NCI-H1105 (cell line): ENCODE measurements around the gene ETNPPL.
"Not testable (repeated sequence)": the region's sequence is repeated elsewhere in the genome, so short reads cannot be mapped to it uniquely, and the experiment has no call there.

Experiments used
- DNase-seq: peaks from one replicate; lab custom pipeline; 2025; lab: John Stamatoyannopoulos, UW

ETNPPL gene

DNA sequence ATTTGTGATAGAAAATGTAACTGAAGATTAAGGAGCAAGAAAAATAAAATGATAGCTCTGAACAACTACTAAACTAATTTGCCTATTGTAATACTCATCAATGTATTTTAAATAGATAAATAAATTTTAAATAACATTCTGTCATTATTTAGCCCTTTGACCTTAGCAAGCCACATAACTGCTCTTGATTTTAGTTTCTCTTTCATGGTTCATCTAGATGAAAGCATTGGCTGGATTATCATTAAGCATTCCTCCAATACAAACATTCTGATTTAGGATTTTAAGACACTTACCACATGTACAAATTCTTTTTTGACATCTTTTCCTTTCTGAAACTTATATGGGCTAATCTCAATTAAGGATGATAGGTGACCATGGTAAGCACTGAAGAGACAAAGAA lies 8.5 kb downstream of the ETNPPL start:
- DNase-seq = no peak

DNA sequence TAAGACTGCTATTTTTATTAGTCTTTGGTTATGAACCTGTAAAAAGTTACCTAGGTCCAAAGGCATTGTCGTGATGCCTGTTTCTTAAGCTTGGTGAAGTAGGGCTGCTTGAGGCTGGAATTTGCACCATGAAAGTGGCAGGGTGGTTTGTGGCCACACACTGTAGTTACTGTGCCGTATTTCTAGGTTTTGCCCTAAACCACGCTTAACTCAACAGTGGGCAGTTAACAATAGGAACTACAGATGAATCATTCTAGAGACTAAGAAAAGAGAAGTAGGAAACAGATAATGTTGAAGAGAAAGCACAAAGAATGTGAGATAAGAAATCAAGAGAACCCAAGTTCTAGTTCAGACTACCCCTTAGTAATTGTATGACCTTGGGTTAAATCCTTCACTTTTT lies 11.5 kb downstream of the ETNPPL start:
- no peak for DNase-seq

DNA sequence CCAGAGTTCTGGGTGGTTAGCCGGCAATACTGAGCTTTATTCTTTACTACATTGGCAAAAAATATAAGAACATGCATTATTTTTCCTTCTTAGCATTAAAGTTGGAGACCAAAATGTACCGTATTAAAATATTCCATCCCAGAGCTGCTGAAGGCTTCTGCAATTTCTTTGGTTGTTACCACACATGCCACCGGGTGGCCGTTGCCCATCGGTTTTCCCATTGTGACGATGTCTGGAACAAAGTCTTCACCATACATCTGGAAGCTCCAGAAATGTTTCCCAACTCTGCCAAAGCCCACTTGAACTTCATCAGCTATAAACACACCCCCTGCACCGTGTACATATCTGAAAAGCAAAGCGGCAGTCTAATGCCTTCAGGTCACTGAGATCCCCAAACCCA lies 13.7 kb downstream of the ETNPPL start:
- DNase-seq = no peak

DNA sequence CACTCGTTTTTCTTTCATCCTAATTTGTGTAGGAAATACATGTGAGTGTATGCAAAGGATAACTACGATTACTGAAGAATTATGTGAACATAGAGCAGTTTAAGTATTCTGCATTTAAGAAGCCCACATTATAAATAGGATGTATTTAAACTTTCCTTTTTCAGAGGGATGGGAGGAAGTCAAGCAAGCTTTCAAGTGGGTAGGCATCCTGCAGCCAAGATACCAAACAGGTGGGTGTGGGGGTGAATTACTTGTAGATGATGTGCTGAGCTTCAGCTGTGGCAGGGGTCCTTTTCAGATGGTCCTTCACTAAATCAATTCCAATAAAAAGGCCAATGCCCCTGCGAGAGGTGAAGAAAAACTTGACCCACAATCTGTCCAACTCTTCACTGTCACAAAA lies 16.3 kb downstream of the ETNPPL start:
- DNase-seq = no peak

DNA sequence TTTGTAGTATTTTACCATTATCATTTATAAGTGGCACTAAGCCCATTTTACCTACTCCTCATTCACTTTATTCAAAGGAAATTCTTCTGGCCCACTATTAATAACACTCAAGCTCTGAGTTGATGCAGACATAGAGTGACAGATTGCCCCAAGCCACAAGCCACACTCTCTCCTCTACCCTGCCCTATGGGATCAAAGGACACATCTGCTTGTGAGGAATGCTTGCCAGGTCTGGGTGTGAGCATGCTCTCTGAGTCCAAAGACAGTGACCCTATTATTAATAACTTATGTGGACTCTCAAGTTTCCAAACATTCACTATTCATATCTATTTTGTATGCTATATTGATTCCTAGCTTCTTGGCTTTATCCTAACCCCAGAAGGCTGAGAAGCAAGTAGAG lies 18.5 kb downstream of the ETNPPL start:
- no peak for DNase-seq

DNA sequence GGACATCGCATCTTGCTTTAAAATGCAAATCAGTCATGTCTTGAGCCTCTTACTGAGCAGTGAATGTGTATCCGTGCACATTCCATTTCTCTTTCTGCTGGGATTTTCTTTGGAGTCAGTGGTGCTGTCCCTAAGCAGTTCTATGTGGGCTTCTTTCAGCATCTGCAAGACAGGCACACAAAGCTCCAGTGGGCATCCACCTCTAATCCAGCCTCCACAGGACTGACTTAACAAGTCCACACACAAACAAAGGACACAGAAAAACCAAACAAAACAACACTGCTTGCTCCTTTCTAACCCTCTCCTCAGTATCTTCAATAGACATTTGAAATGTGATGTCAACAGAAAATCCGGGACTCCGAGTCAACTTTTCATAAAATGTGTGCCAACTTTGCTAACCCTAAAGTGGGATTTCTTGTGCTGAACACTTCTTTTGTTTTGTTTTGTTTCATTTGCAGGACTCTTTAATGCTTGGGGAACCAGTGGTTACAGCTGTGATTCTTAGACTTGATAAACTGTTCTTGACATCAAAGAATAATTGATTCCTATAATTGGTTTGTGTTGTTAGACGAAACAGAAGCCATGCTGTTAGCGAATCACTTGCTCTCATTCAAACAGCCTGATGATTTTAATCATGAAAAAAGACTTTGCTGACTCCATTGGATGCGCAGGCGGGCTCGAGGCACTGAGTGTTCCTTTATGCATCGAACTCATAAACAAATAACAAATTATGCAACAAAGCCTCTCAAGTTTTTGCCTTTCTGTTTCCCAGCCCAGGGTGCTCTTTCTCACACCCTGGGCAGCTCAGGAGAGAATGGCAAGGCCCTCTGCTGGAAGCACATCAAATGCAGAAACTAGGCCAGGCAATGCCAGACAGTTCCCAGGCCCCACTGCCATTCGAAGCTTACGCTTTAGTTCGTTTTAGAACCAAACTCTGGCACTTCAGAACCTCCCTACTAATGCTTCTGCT lies 20.1 kb downstream of the ETNPPL start:
- DNase-seq = no peak

DNA sequence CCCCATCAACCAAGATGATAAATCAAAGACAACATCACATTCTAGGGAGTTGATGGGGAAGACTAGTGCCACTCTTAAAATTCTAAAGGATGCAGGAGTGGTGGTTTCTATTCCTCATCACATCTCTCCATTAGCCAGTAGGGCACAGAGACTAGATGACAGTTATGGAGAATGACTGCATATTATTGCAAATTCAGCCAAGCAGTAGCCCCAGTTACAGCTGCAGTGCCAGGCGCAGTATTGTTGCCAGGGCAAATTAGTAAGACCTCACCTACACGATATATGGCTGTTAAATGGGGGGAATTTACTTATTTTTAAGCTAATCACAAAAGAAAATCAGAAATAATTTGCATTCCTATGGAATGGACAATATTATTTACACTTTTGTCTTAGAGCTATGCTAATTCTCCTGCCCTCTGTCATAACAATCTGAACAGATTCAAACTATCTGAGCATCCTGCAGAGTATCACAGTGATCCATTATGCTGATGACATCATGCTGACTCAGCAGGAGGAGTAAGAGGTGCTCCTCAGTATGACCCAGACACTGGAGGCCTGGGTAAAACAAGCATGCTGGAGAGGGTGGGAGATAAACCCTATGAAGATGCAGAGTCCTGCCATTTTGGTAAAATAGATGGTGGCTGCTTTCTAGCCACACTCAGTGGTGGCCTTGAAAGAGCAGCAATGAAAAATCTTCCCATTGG lies 24.7 kb downstream of the ETNPPL start:
- DNase-seq = no peak

DNA sequence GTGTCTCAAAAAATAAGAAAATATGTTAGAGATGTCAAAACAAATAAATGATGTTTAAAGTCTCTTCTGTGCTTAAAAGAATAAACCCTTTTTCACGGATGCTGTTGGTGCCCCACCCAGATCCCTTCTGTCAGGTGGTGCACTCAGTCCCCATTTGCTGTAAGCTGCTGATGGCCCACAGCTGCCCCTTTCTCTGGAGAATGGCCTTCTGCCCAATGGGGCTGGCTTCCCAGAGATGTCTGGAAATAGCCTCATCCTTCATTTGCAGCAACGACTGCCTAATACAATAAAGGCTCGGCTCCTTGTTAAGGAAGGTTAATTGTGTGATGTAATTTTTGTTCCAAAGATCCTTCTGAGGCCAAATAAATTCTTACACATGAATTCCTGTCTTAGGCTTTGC lies 31.8 kb downstream of the ETNPPL start:
- no peak for DNase-seq

DNA sequence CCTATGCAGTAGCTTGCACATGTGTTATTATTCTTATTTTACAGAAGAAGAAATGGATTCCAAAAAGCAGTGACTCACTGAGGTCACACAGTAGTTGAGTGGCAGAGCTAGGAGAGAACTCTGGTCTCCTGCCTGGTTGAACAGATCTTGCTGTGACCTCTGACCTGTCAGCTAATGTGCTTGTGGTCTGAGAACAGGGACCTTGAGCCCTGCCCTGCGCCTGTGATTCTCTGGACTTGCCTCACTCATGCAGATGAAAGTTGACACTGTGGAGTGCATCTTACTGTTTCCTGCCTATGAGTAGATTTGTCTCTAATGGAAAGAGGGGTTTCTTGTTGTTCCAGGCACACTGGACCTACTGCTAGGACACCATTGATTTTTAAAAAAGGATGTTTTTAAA lies 32.3 kb downstream of the ETNPPL start:
- no peak for DNase-seq

DNA sequence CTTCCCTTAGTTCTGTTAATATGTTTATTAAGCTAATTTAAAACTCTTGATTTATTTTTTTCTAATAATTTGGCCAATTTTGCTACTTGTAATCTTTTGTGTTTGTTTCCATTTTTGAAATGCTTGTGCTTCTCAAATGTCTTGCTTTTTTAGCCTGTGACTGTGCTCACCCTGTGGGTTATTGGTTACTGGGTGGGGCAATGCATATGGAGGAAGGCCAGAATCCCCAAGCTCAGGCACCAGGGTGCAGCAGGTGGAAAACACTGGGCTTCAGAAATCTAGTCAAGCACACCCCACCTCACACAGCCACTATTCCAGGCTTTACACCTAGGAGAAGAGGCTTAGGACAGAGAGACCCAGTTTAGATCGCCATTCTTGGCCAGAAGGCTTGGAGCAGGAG lies 33.1 kb downstream of the ETNPPL start:
- no peak for DNase-seq

DNA sequence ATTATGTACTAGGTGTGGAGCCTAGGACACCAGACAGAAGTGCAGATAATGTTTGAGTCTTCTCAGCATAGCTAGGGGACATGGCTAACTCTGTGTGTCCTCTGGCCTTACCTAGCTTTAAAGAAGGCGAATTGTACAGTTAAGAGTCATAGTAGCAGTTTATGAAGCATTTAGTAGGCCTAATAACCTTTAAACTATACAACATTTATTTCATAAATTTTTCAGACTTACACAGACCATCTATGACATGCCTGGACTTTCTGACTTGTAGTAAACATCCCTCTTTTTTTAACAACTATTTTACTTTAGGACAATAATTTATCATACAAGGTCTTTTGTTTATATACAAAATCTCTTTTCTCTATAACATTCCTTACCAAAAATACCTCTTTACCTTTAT lies 37.4 kb downstream of the ETNPPL start:
- no peak for DNase-seq

DNA sequence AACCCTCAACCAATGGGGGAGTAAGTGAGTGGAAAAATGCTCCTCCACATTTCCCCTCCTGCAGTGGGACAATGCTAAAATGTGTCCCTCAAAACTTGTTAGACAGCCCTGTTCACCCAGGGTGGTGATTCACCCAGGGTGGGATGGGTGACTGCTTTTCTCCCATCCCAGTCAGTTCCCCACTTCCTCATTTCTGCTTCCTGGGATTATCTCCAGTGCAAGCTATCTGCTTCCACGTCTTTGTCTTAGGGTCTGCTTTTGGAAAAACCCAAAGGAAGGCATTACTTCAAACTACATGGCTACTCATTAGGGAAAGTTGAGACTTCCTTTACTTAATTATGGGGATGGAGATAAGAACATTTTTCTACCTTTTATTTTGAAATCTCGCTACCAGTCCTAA lies 45.5 kb downstream of the ETNPPL start:
- no peak for DNase-seq

DNA sequence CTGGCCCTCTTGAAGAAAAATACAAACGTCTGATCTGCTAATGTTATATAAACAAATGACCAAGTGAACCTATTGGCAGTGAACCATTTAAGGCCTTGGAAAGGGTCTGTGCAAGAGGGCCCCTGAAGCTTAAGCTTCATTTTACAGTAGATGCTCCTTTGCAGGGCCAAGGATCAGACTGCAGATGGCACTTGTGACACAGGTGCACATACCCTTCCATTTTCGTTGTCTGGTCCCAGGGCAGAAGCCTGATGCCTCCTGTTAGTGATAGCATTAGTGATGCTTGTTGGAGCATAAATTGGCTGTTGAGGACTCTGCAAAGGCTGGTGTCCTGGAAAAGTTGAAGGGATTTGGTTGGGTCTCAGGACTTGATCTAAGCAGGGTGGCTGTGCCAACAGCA lies 46.5 kb downstream of the ETNPPL start:
- no peak for DNase-seq

DNA sequence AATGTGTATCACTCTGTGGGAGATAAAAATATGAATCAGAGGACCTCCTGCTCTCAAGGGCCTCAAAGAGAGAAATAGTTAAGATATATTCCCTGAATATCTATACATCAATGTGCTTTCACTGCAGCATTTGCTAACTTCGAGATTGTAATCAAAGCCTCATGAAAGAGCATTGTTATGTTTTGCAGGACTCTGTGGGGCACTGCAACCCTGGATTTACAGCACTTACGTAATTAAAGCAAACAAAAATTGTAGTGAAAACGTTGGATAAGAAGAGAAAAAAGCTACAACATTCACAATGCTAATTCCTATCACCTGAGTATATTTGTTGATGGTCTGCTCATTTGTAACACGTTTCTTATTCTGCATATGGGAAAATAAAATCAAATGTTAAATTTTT lies 48.0 kb downstream of the ETNPPL start:
- no peak for DNase-seq

DNA sequence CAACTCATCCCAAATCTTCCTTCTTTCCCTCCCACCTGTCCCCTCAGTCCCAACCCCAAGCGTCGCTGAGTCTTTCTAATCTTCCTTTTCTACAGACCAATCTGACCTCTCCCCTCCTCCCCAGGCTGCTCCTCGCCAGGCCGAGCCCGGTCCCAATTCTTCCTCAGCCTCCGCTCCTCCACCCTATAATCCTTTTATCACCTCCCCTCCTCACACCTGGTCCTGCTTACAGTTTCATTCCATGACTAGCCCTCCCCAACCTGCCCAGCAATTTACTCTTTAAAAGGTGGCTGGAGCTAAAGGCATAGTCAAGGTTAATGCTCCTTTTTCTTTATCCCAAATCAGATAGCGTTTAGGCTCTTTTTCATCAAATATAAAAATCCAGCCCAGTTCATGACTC lies 52.3 kb downstream of the ETNPPL start:
- not testable (repeated sequence) for DNase-seq

DNA sequence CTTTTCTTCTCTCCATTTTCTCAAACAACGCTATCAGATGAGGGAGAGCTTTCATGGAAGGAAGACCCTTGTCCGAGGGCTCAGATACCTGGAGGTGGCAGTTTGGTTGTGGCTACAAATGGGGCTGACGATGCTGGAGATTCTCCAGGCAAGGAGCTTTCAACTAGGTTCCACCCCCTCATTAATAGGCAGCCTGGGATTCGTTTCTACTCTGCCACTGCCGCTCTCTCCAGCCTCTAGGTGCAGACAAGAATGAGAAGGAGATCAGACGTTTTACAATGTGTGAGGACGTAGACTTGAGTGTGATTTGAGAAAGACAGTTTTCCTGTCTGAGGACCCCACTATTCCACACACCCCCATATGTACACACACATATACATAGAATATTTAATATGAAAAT lies 53.1 kb downstream of the ETNPPL start:
- DNase-seq = no peak

DNA sequence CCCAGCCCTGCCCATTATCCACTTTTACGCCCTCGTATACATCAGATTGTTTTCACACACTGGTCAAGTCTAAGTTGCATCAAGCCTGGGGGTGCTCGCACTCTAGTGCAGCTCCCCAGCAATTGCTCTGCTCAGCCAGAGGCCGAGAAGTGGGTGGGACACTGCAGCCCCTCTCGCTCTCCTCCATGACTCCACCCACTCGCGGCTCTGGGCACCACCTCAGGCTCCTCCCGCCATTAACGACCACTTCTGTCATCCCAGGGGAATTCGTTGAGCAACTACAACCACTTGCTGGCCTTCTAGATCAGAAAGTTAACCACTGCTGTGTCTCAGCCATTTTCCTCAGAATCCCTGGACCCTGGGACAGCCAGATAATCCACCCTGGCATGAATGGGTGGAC lies 53.6 kb downstream of the ETNPPL start:
- no peak for DNase-seq

DNA sequence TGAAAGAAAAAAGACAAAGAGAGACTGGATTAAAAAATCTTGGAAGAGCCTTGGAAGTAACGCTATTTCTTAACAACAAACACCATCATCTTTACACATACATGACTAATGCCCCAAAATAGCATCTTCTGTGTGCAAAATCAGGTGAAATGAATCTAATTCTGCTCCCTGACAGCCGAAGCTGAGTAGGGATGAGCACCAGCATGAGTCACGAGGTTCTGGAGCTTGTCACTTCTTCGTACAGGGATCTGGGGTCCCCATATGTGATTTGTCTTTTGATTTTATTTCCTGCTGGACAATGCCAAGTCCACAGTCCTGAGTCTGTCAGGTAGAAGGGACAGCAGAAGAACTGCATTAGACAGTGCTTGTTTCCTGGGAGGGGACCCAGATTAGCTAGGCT lies 56.6 kb downstream of the ETNPPL start:
- DNase-seq = no peak

DNA sequence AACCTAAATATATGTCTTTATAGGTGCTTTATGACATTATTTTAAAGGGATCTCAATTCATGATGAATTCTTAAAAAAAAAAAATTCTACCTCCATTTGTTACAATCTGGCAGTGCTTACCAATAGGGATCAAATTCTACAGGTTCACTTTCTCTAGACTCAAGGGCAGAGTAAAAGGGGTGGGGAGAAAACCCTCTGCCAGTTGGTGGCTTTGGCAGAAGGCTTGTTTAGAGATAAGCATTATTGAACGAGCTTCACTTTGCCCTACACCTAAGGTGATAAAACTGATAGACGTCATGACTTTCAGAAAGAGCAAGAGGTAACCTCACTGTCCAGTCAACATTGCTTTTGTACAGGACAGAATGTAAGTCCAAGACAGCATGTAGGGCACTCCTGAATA lies 58.9 kb downstream of the ETNPPL start:
- DNase-seq = no peak

DNA sequence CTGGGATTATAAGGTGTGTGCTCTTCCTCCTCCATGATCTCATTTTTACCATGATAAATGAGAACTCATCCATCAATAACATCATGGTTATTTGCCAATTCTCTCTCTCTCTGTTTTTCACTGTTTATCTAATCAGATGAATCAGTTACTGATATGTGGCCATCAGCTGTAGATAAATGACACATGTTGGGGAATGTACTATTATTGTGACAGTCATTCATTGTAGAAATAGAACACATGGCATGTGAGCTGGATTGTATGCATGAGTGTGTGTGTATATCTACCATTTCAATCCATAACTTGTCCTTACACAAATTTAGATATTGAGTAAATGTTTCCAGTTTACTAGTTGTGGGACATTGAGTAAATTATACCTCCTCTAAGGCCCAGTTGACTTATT lies 59.5 kb downstream of the ETNPPL start:
- no peak for DNase-seq

DNA sequence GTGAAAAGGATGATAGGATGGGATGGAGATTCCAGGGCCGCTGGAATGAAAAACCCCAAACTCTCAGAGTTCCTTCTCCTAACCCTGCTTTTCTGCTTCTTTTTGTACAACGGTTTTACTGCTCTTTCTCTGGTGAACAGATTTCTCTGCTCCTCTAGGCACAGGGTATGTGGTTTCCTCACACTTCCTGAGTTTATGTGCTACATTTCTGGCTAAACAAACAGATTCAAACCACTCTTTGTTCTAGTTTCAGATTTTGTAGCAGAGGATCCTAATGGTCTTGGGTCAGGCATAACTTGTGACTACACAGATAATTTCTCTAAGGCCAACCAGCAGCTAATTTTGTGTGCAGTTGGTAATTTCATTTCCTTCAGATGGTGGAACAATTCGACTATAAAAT lies 59.9 kb downstream of the ETNPPL start:
- DNase-seq = no peak

DNA sequence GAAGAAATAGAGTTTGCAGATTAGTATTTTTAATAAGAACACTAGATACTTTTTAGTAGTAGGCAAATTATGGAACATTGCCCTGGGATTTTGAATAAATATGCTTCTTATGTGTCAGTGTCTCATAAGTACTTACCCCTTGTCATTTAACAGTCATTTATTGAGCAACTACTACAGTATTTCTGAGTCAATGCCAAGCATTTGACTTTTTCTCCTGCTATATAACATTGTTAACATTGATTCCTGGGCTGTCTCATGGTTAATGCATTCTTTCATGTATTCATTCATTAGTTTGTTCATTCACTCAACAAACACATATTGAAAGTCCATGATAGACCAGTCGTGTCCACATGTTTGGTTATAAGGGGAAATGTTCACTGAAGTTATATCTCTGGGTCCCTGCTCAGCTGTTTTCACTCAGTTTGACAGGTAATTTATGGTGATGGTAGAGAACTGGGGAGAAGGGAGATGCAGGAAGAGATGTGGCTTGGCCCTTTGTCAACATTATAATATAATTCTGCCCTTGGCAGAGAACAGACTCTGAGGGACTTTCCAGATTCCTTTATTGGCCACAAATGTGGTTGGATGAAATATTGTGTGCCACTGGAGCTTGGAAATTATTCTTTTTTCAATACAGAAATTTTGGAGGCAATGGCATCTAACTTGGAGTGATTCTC lies 62.6 kb downstream of the ETNPPL start:
- DNase-seq = no peak

DNA sequence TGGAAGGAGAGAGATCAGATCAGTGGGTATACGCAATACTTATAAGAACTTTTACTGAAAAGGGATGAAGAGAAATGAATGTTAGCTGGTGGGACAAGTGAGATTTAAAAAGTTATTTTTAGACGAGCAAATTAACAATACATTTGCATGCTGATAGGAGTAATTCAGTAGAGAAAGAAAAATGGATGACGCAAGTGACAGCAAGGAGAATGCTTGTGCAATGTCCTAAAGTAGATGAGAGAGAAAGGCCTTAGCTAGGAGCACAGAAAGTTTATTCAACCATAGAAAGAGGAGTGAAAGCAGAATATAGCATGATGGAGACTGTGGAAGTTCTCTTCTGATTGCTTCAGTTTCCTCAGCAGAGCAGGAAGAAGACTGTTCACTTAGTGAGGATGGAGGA lies 66.7 kb downstream of the ETNPPL start:
- no peak for DNase-seq
